IMR-90 (cell line): Measurements from ENCODE around the gene DPP8. TPM values are rescaled to one million over a fixed set of nuclear protein-coding genes. Genes with fewer than 3 reads are reported as not detected.

Source experiments
- ATAC-seq: fragments of 200-7000 bp; cut with Tn5 transposase; 2 replicates; pipeline ENCODE4 v1.9.1; 2020; ENCODE audit warnings: low read depth, mild to moderate bottlenecking, moderate library complexity
- BruUV-seq: library from RNA; stranded (reverse); fragments of 400-500 nt; replicated peaks from 2 replicates; lab custom pipeline; 2021; lab: Mats Ljungman, UMichigan
- CTCF ChIA-PET: fragments of 300-600 bp; formaldehyde crosslinking; extraction: SDS; loops from one replicate; lab custom pipeline; 2021; ENCODE audit warnings: antibody characterized with exemption; lab: Yijun Ruan, JAX
- POLR2A ChIA-PET: fragments of 300-600 bp; sonication (Branson Sonifier 250); formaldehyde crosslinking; loops from one replicate; lab custom pipeline; 2022; ENCODE audit warnings: antibody characterized with exemption; ENCODE audit not compliant: unreplicated experiment; lab: Charles Lee
- DNase-seq: peaks from one replicate; pipeline ENCODE4 v3.0.0; 2013
- H2AFZ ChIP-seq: replicated peaks from 2 replicates; pipeline ENCODE3; 2013; ENCODE audit warnings: low read length, mild to moderate bottlenecking; ENCODE audit not compliant: poor library complexity
- H2AK5ac ChIP-seq: 2 replicates; pipeline ENCODE4 v1.6.1; 2013; ENCODE audit warnings: low read depth, low read length, inconsistent platforms
- H2AK9ac ChIP-seq: replicated peaks from 2 replicates; pipeline ENCODE3; 2013; ENCODE audit warnings: mild to moderate bottlenecking, low read depth, low read length, moderate library complexity; ENCODE audit not compliant: poor library complexity
- H2BK120ac ChIP-seq: 2 replicates; pipeline ENCODE4 v1.6.1; 2013; ENCODE audit warnings: low read depth, low read length, inconsistent platforms
- H2BK15ac ChIP-seq: 3 replicates; pipeline ENCODE4 v1.6.1; 2013; ENCODE audit warnings: low read depth, low read length, inconsistent platforms
- H2BK20ac ChIP-seq: 2 replicates; pipeline ENCODE4 v1.6.1; 2013; ENCODE audit warnings: low read depth, mild to moderate bottlenecking, inconsistent platforms, low read length, moderate library complexity
- H2BK5ac ChIP-seq: 2 replicates; pipeline ENCODE4 v1.6.1; 2013; ENCODE audit warnings: mild to moderate bottlenecking, low read depth, low read length, inconsistent platforms; ENCODE audit not compliant: poor library complexity, severe bottlenecking
- H3K14ac ChIP-seq: replicated peaks from 2 replicates; pipeline ENCODE4 v1.6.1; 2013; ENCODE audit warnings: low read depth, low read length, inconsistent platforms
- H3K18ac ChIP-seq: 2 replicates; pipeline ENCODE4 v1.6.1; 2013; ENCODE audit warnings: low read depth, low read length, control low read depth
- H3K23ac ChIP-seq: 2 replicates; pipeline ENCODE4 v1.6.1; 2013; ENCODE audit warnings: low read depth, low read length, inconsistent platforms
- H3K27ac ChIP-seq: 2 replicates; pipeline ENCODE4 v1.5.1; 2013; ENCODE audit warnings: mild to moderate bottlenecking, control low read depth, low read length; ENCODE audit not compliant: insufficient read depth
- H3K27me3 ChIP-seq: 2 replicates; pipeline ENCODE4 v1.6.1; 2013; ENCODE audit warnings: low read length; ENCODE audit not compliant: control insufficient read depth, insufficient read depth
- H3K36me3 ChIP-seq: 2 replicates; pipeline ENCODE4 v1.6.1; 2013; ENCODE audit warnings: low read length, mixed read lengths; ENCODE audit not compliant: control insufficient read depth, insufficient read depth
- H3K4ac ChIP-seq: 2 replicates; pipeline ENCODE4 v1.6.1; 2013; ENCODE audit warnings: low read depth, low read length, inconsistent platforms
- H3K4me1 ChIP-seq: 2 replicates; pipeline ENCODE4 v1.6.1; 2013; ENCODE audit warnings: low read length, mixed read lengths; ENCODE audit not compliant: control insufficient read depth, insufficient read depth
- H3K4me2 ChIP-seq: 2 replicates; pipeline ENCODE4 v1.6.1; 2013; ENCODE audit warnings: low read depth, mild to moderate bottlenecking, control low read depth, low read length, moderate library complexity
- H3K4me3 ChIP-seq: 2 replicates; pipeline ENCODE4 v1.5.1; 2013; ENCODE audit warnings: low read depth, mild to moderate bottlenecking, control low read depth, low read length, moderate library complexity; ENCODE audit not compliant: insufficient read depth
- H3K56ac ChIP-seq: 2 replicates; pipeline ENCODE4 v1.6.1; 2013; ENCODE audit warnings: low read length, inconsistent platforms; ENCODE audit not compliant: insufficient read depth; ENCODE audit errors: extremely low read depth
- H3K79me1 ChIP-seq, 2 experiments: 2 replicates each; pipeline ENCODE4 v1.6.1; 2013; ENCODE audit warnings: low read length in 2 of 2, inconsistent platforms in 1 of 2, low read depth in 1 of 2
- H3K9ac ChIP-seq: 2 replicates; pipeline ENCODE4 v1.6.1; 2013; ENCODE audit warnings: low read depth, low read length, control low read depth
- H3K9me1 ChIP-seq: 2 replicates; pipeline ENCODE4 v1.6.1; 2013; ENCODE audit warnings: low read length, inconsistent platforms; ENCODE audit not compliant: insufficient read depth
- H3K9me3 ChIP-seq: 2 replicates; pipeline ENCODE4 v1.6.1; 2013; ENCODE audit warnings: low read length; ENCODE audit not compliant: control insufficient read depth, insufficient read depth
- H4K20me1 ChIP-seq: 2 replicates; pipeline ENCODE4 v1.6.1; 2013; ENCODE audit warnings: low read length, inconsistent platforms; ENCODE audit not compliant: insufficient read depth
- H4K5ac ChIP-seq: 2 replicates; pipeline ENCODE4 v1.6.1; 2013; ENCODE audit warnings: mild to moderate bottlenecking, low read depth, low read length, control low read depth
- H4K8ac ChIP-seq, 2 experiments: 2 replicates each; pipeline ENCODE4 v1.6.1; 2013; ENCODE audit warnings: low read depth in 2 of 2, low read length in 2 of 2, control low read depth in 1 of 2, inconsistent platforms in 1 of 2
- H4K91ac ChIP-seq: 2 replicates; pipeline ENCODE4 v1.6.1; 2013; ENCODE audit warnings: low read depth, low read length, inconsistent platforms; ENCODE audit not compliant: insufficient read depth
- CEBPB ChIP-seq: IDR thresholded peaks from 2 replicates; pipeline ENCODE4 v1.6.1; 2012; ENCODE audit warnings: low read depth, low read length, improper control_type of control experiment
- CHD1 ChIP-seq: IDR thresholded peaks from 2 replicates; pipeline ENCODE4 v1.6.1; 2012; ENCODE audit warnings: low read depth, low read length, improper control_type of control experiment
- CTCF ChIP-seq: conservative IDR thresholded peaks from 2 replicates; pipeline ENCODE4 v1.5.1; 2012; ENCODE audit warnings: mild to moderate bottlenecking, low read depth, low read length, improper control_type of control experiment
- FOS ChIP-seq: fragments of 150-350 bp; IDR thresholded peaks from 2 replicates; pipeline ENCODE4 v1.6.1; 2016; ENCODE audit warnings: low read depth, low read length
- MAFK ChIP-seq: IDR thresholded peaks from 2 replicates; pipeline ENCODE4 v1.6.1; 2012; ENCODE audit warnings: low read depth, low read length, improper control_type of control experiment
- MAZ ChIP-seq: IDR thresholded peaks from 2 replicates; pipeline ENCODE4 v1.6.1; 2012; ENCODE audit warnings: low read depth, mild to moderate bottlenecking, low read length, improper control_type of control experiment, moderate library complexity, borderline replicate concordance
- MXI1 ChIP-seq: IDR thresholded peaks from 2 replicates; pipeline ENCODE4 v1.6.1; 2012; ENCODE audit warnings: low read depth, mild to moderate bottlenecking, low read length, moderate library complexity, borderline replicate concordance
- NFE2L2 ChIP-seq: fragments of 150-350 bp; IDR thresholded peaks from 2 replicates; pipeline ENCODE4 v1.6.1; 2016; ENCODE audit warnings: low read depth, mild to moderate bottlenecking, low read length
- POLR2A ChIP-seq: IDR thresholded peaks from 2 replicates; pipeline ENCODE4 v1.6.1; 2012; ENCODE audit warnings: mild to moderate bottlenecking, low read depth, low read length
- RAD21 ChIP-seq: IDR thresholded peaks from 2 replicates; pipeline ENCODE4 v1.6.1; 2012; ENCODE audit warnings: low read length, improper control_type of control experiment
- RCOR1 ChIP-seq: IDR thresholded peaks from 2 replicates; pipeline ENCODE4 v1.6.1; 2012; ENCODE audit warnings: mild to moderate bottlenecking, low read length, improper control_type of control experiment; ENCODE audit not compliant: insufficient replicate concordance
- RFX5 ChIP-seq: IDR thresholded peaks from 2 replicates; pipeline ENCODE4 v1.8.0; 2012; ENCODE audit warnings: low read depth, mild to moderate bottlenecking, low read length, moderate library complexity
- WGBS, 2 experiments: methylation state at CpG; one replicate each; pipeline versions ENCODE4 v1.1.5 to v1.1.7; 2013; ENCODE audit warnings: missing lambda C conversion rate in 2 of 2; ENCODE audit not compliant: insufficient read length in 1 of 2; ENCODE audit errors: extremely low coverage in 2 of 2; 5-methylcytosine and 5-hydroxymethylcytosine counted together
- dilution Hi-C: fragments of 300-500 bp; cut with HindIII; formaldehyde crosslinking; loops from one replicate; pipeline ENCODE4 v1.14.3; 2018; ENCODE audit warnings: low sequenced_read_pairs; ENCODE audit not compliant: unreplicated experiment
- in situ Hi-C: fragments of 300-500 bp; cut with MboI; formaldehyde crosslinking; loops from 3 replicates; pipeline ENCODE4 v1.14.3; 2019; ENCODE audit warnings: low sequenced_read_pairs, inconsistent platforms, mixed read lengths
- intact Hi-C: fragments of 100-400 bp; cut with micrococcal nuclease; formaldehyde crosslinking; loops from 2 replicates; pipeline ENCODE4 v1.10.0; 2022
- polyA plus RNA-seq, 3 experiments: library from polyadenylated mRNA; depleted of rRNA; stranded (reverse); fragments of >200 nt; gene quantifications; 2 replicates each; pipeline ENCODE4 v1.2.3, GENCODE V29; 2012; ENCODE audit warnings: low replicate concordance in 1 of 3
- total RNA-seq: library from RNA; depleted of rRNA; stranded (reverse); fragments of >200 nt; gene quantifications from 2 replicates; pipeline ENCODE4 v1.2.3, GENCODE V29; 2012
- TF ChIP-seq, protein P1 (sequence below): fragments of 150-350 bp; IDR thresholded peaks from 2 replicates; pipeline ENCODE4 v1.6.1; 2017; ENCODE audit warnings: mild to moderate bottlenecking, antibody characterized with exemption, low read length, low read depth

The DPP8 gene
- total and polyA plus RNA-seq, 2 of the 4 experiments (the other 2 are of a cell fraction) = 10.7 to 29.4 TPM

DNA sequence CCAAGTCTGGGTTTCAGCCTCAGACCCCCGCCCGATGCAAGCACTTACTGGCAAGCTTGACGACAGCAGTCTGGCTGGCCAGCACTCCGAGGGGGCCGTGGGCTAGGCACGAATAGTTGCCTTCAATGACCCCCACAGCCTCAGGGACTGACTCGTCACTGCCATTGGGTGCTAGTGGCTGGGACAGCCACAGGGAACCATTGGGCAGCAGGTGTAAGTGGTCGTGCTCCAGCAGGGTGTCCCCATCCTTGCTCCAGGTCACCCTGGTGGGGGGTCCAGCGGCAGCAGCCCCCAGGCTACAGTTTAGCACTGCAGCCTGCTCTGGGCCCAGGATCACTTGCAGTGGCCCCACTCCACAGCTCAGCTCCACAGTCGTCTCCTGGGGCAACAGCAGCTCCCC is 106.5 kb downstream of the DPP8 start:
- H3K4me1 ChIP-seq = peaks cover 12% of the 10 kb centered on the region
- H3K4me2 ChIP-seq = no peak overlapping the region
- no peak overlapping the region; the same call in 2 of the 3 replicates for H2BK15ac ChIP-seq
- H3K56ac ChIP-seq = no peak overlapping the region
- WGBS, 2 experiments = 69% methylated on average over 7 of the region's 10 CpGs; no CpG with 5 or more reads in 1 of the 2 experiments
- ATAC-seq (no peak), DNase-seq (no peak)
- H3K23ac ChIP-seq = no peak overlapping the region
- in situ Hi-C loops (no loop called here), dilution Hi-C loops (no loop called here), intact Hi-C loops (no loop called here)
- H4K91ac ChIP-seq = no peak overlapping the region
- H3K27me3 ChIP-seq = peaks cover 2% of the 10 kb centered on the region; the same call in 1 of the 2 replicates
- ChIA-PET CTCF (no interaction called here), POLR2A (no interaction called here)
- H4K8ac ChIP-seq = no peak overlapping the region
- H3K9me1 ChIP-seq = peaks cover 12% of the 10 kb centered on the region
- no peaks in the 10 kb centered on the region for H4K20me1 ChIP-seq
- H2BK120ac ChIP-seq = no peak overlapping the region
- H3K9ac ChIP-seq = no peak overlapping the region
- H3K14ac ChIP-seq = no peak overlapping the region
- H3K18ac ChIP-seq = no peak overlapping the region
- H2BK20ac ChIP-seq = no peak overlapping the region
- no peaks in the 10 kb centered on the region for H3K9me3 ChIP-seq
- no peak overlapping the region for H2AFZ ChIP-seq
- no peak overlapping the region for H2AK5ac ChIP-seq
- BruUV-seq = no TSS peak
- TF ChIP-seq FOS (no peak), RCOR1 (no peak), RFX5 (no peak), CHD1 (no peak), RAD21 (no peak), MAFK (no peak), CEBPB (no peak), MXI1 (no peak), MAZ (no peak), NFE2L2 (no peak), POLR2A (no peak), CTCF (no peak)
- TF ChIP-seq, protein P1, sequence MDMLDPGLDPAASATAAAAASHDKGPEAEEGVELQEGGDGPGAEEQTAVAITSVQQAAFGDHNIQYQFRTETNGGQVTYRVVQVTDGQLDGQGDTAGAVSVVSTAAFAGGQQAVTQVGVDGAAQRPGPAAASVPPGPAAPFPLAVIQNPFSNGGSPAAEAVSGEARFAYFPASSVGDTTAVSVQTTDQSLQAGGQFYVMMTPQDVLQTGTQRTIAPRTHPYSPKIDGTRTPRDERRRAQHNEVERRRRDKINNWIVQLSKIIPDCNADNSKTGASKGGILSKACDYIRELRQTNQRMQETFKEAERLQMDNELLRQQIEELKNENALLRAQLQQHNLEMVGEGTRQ = no peak
- H3K36me3 ChIP-seq = no peaks in the 10 kb centered on the region
- no peak overlapping the region for H3K4ac ChIP-seq
- H3K4me3 ChIP-seq = no peak overlapping the region
- no peak overlapping the region for H4K5ac ChIP-seq
- no peak overlapping the region for H2AK9ac ChIP-seq
- no peak overlapping the region for H3K27ac ChIP-seq
- H3K79me1 ChIP-seq = peaks cover 0 to 6% of the 10 kb centered on the region in 2 experiments; a peak in 1 of 4 replicates
- H2BK5ac ChIP-seq = no peak overlapping the region
